ENCODE results near the gene CYLD.

DNA sequence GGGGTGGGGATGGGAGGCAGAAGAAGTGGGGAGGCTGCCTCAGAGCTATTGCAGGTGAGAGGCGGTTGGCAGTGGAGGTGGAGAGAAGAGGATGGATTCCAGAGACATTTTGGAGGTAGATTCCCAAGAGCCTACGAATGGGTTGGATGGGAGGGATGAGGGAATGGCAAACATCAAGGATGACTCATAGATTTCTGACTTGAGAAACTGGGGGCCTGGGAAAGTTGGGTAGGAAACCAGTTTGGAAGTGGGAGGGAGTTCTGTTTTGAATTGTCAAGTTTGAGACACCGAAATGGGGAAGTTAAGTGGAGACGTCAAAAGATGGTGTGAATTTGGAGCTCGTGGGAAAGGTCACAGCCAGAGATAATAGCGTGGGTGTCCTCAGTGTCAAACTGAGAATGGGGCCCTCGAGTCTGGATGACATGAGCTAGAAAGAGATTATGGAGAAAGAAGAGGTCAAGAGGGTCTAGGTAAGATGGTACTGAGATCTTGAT lies 6.2 kb upstream of the CYLD start:
- TF ChIP-seq CTCF (IDR thresholded peaks at IDR 0.05) (no peak), POLR2A (IDR thresholded peaks at IDR 0.05) (no peak)

Measured in heart left ventricle (tissue), 13 donors.